ENCODE measurements around the gene UNC119.

Gene UNC119

GRCh38 chr17:28538296-28538895, 14.0 kb downstream of the UNC119 start:
- Histone ChIP-seq H3K4me3 (ENCODE audit: low read depth in 1 of 2, low read length in 2 of 2) (no peak overlapping the region), H3K4me1 (ENCODE audit: control insufficient read depth in 1 of 2, insufficient read depth in 2 of 2, low read length in 2 of 2) (no peaks in the 10 kb centered on the region), H3K27me3 (ENCODE audit: low read depth, low read length) (no peaks in the 10 kb centered on the region)

GRCh38 chr17:28537219-28537610, 15.2 kb downstream of the UNC119 start:
- Histone ChIP-seq H3K27ac (ENCODE audit: low read length) (no peak overlapping the region), H3K9me3 (ENCODE audit: control insufficient read depth in 1 of 2, low read length in 2 of 2) (no peaks in the 10 kb centered on the region), H3K4me3 (ENCODE audit: low read depth in 1 of 2, low read length in 2 of 2) (no peak overlapping the region), H3K27me3 (ENCODE audit: low read depth, low read length) (no peaks in the 10 kb centered on the region), H3K36me3 (ENCODE audit: control insufficient read depth in 1 of 2, insufficient read depth in 2 of 2, low read length in 2 of 2) (no peaks in the 10 kb centered on the region), H3K4me1 (ENCODE audit: control insufficient read depth in 1 of 2, insufficient read depth in 2 of 2, low read length in 2 of 2) (no peaks in the 10 kb centered on the region)

More at GRCh38 chr17:28538296-28538895, 14.0 kb downstream of the UNC119 start:
- Histone ChIP-seq H3K36me3 (ENCODE audit: control insufficient read depth in 1 of 2, insufficient read depth in 2 of 2, low read length in 2 of 2) (no peaks in the 10 kb centered on the region), H3K27ac (ENCODE audit: low read length) (no peak overlapping the region), H3K9me3 (ENCODE audit: control insufficient read depth in 1 of 2, low read length in 2 of 2) (no peaks in the 10 kb centered on the region)

- Histone ChIP-seq H3K4me3 (ENCODE audit: low read depth in 1 of 2, low read length in 2 of 2) (no peak overlapping the region), H3K27ac (ENCODE audit: low read length) (no peak overlapping the region), H3K36me3 (ENCODE audit: control insufficient read depth in 1 of 2, insufficient read depth in 2 of 2, low read length in 2 of 2) (no peaks in the 10 kb centered on the region), H3K9me3 (ENCODE audit: control insufficient read depth in 1 of 2, low read length in 2 of 2) (no peaks in the 10 kb centered on the region), H3K27me3 (ENCODE audit: low read depth, low read length) (no peaks in the 10 kb centered on the region), H3K4me1 (ENCODE audit: control insufficient read depth in 1 of 2, insufficient read depth in 2 of 2, low read length in 2 of 2) (no peaks in the 10 kb centered on the region)
These were observed 15.7 kb downstream of the UNC119 start for GRCh38 chr17:28536532-28537218.

- Histone ChIP-seq H3K4me3 (ENCODE audit: low read depth in 1 of 2, low read length in 2 of 2) (no peak overlapping the region), H3K9me3 (ENCODE audit: control insufficient read depth in 1 of 2, low read length in 2 of 2) (no peaks in the 10 kb centered on the region), H3K36me3 (ENCODE audit: control insufficient read depth in 1 of 2, insufficient read depth in 2 of 2, low read length in 2 of 2) (no peaks in the 10 kb centered on the region), H3K4me1 (ENCODE audit: control insufficient read depth in 1 of 2, insufficient read depth in 2 of 2, low read length in 2 of 2) (no peaks in the 10 kb centered on the region), H3K27me3 (ENCODE audit: low read depth, low read length) (no peaks in the 10 kb centered on the region), H3K27ac (ENCODE audit: low read length) (no peak overlapping the region)
These were observed 17.6 kb downstream of the UNC119 start for GRCh38 chr17:28534740-28535375.

- H3K36me3 ChIP-seq (ENCODE audit: control insufficient read depth in 1 of 2, insufficient read depth in 2 of 2, low read length in 2 of 2) = no peaks in the 10 kb centered on the region
- no peak overlapping the region for H3K27ac ChIP-seq (ENCODE audit: low read length)
- H3K9me3 ChIP-seq (ENCODE audit: control insufficient read depth in 1 of 2, low read length in 2 of 2) = no peaks in the 10 kb centered on the region
- H3K4me1 ChIP-seq (ENCODE audit: control insufficient read depth in 1 of 2, insufficient read depth in 2 of 2, low read length in 2 of 2) = no peaks in the 10 kb centered on the region
- no peak overlapping the region for H3K4me3 ChIP-seq (ENCODE audit: low read depth in 1 of 2, low read length in 2 of 2)
- H3K27me3 ChIP-seq (ENCODE audit: low read depth, low read length) = no peaks in the 10 kb centered on the region
These were observed 19.2 kb downstream of the UNC119 start for GRCh38 chr17:28533091-28533807.

- Histone ChIP-seq H3K27ac (ENCODE audit: low read length) (no peak overlapping the region), H3K4me1 (ENCODE audit: control insufficient read depth in 1 of 2, insufficient read depth in 2 of 2, low read length in 2 of 2) (no peaks in the 10 kb centered on the region), H3K4me3 (ENCODE audit: low read depth in 1 of 2, low read length in 2 of 2) (no peak overlapping the region), H3K27me3 (ENCODE audit: low read depth, low read length) (no peaks in the 10 kb centered on the region), H3K36me3 (ENCODE audit: control insufficient read depth in 1 of 2, insufficient read depth in 2 of 2, low read length in 2 of 2) (no peaks in the 10 kb centered on the region), H3K9me3 (ENCODE audit: control insufficient read depth in 1 of 2, low read length in 2 of 2) (no peaks in the 10 kb centered on the region)
These were observed 20.1 kb downstream of the UNC119 start for GRCh38 chr17:28532050-28532960.

- no peak overlapping the region for H3K4me3 ChIP-seq (ENCODE audit: low read depth in 1 of 2, low read length in 2 of 2)
- no peaks in the 10 kb centered on the region for H3K4me1 ChIP-seq (ENCODE audit: control insufficient read depth in 1 of 2, insufficient read depth in 2 of 2, low read length in 2 of 2)
- no peaks in the 10 kb centered on the region for H3K27me3 ChIP-seq (ENCODE audit: low read depth, low read length)
These were observed 21.5 kb downstream of the UNC119 start for GRCh38 chr17:28530926-28531325.

GRCh38 chr17:28530250-28530649, 22.2 kb downstream of the UNC119 start:
- Histone ChIP-seq H3K4me3 (ENCODE audit: low read depth in 1 of 2, low read length in 2 of 2) (no peak overlapping the region), H3K27ac (ENCODE audit: low read length) (no peak overlapping the region), H3K36me3 (ENCODE audit: control insufficient read depth in 1 of 2, insufficient read depth in 2 of 2, low read length in 2 of 2) (no peaks in the 10 kb centered on the region), H3K27me3 (ENCODE audit: low read depth, low read length) (no peaks in the 10 kb centered on the region), H3K4me1 (ENCODE audit: control insufficient read depth in 1 of 2, insufficient read depth in 2 of 2, low read length in 2 of 2) (peaks cover 0 to 2% of the 10 kb centered on the region in 2 donors), H3K9me3 (ENCODE audit: control insufficient read depth in 1 of 2, low read length in 2 of 2) (no peaks in the 10 kb centered on the region)

More at GRCh38 chr17:28530926-28531325, 21.5 kb downstream of the UNC119 start:
- Histone ChIP-seq H3K36me3 (ENCODE audit: control insufficient read depth in 1 of 2, insufficient read depth in 2 of 2, low read length in 2 of 2) (no peaks in the 10 kb centered on the region), H3K27ac (ENCODE audit: low read length) (no peak overlapping the region), H3K9me3 (ENCODE audit: control insufficient read depth in 1 of 2, low read length in 2 of 2) (no peaks in the 10 kb centered on the region)

- H3K27ac ChIP-seq (ENCODE audit: low read length) = no peak overlapping the region
- peaks cover 0 to 6% of the 10 kb centered on the region in 2 donors for H3K4me1 ChIP-seq (ENCODE audit: control insufficient read depth in 1 of 2, insufficient read depth in 2 of 2, low read length in 2 of 2)
These were observed 23.4 kb downstream of the UNC119 start for GRCh38 chr17:28529013-28529400.

GRCh38 chr17:28528327-28529012, 24.0 kb downstream of the UNC119 start:
- Histone ChIP-seq H3K27me3 (ENCODE audit: low read depth, low read length) (no peaks in the 10 kb centered on the region), H3K4me1 (ENCODE audit: control insufficient read depth in 1 of 2, insufficient read depth in 2 of 2, low read length in 2 of 2) (peaks cover 0 to 6% of the 10 kb centered on the region in 2 donors), H3K27ac (ENCODE audit: low read length) (no peak overlapping the region), H3K36me3 (ENCODE audit: control insufficient read depth in 1 of 2, insufficient read depth in 2 of 2, low read length in 2 of 2) (no peaks in the 10 kb centered on the region), H3K9me3 (ENCODE audit: control insufficient read depth in 1 of 2, low read length in 2 of 2) (no peaks in the 10 kb centered on the region), H3K4me3 (ENCODE audit: low read depth in 1 of 2, low read length in 2 of 2) (no peak overlapping the region)

More at GRCh38 chr17:28529013-28529400, 23.4 kb downstream of the UNC119 start:
- H3K36me3 ChIP-seq (ENCODE audit: control insufficient read depth in 1 of 2, insufficient read depth in 2 of 2, low read length in 2 of 2) = no peaks in the 10 kb centered on the region
- no peaks in the 10 kb centered on the region for H3K27me3 ChIP-seq (ENCODE audit: low read depth, low read length)
- H3K9me3 ChIP-seq (ENCODE audit: control insufficient read depth in 1 of 2, low read length in 2 of 2) = no peaks in the 10 kb centered on the region
- H3K4me3 ChIP-seq (ENCODE audit: low read depth in 1 of 2, low read length in 2 of 2) = no peak overlapping the region

Measured in muscle layer of duodenum (tissue), 2 donors.